Liver (tissue), 9 donors: ENCODE results near the gene GINM1. TPM values are rescaled to one million over a fixed set of nuclear protein-coding genes. Genes with fewer than 3 reads are reported as not detected.

Source experiments
- DNase-seq: peaks from one replicate; pipeline ENCODE4 v3.0.0-alpha.2; 2017; ENCODE audit warnings: low spot score
- H3K27ac ChIP-seq, 2 donors: one replicate each; pipeline ENCODE4 v1.7.0; 2013; ENCODE audit warnings: inconsistent platforms in 2 of 2, low read length in 2 of 2, control low read depth in 1 of 2, low read depth in 1 of 2, mild to moderate bottlenecking in 1 of 2
- H3K27me3 ChIP-seq, 4 donors: one replicate each; pipeline versions ENCODE4 v1.6.1 to v1.7.0; 2013; ENCODE audit warnings: low read length in 3 of 4, inconsistent platforms in 1 of 4, mild to moderate bottlenecking in 1 of 4, moderate library complexity in 1 of 4; ENCODE audit not compliant: control insufficient read depth in 4 of 4, insufficient read depth in 4 of 4
- H3K36me3 ChIP-seq, 4 donors: one replicate each; pipeline versions ENCODE4 v1.6.1 to v1.7.0; 2013; ENCODE audit warnings: low read length in 3 of 4, mild to moderate bottlenecking in 3 of 4, low read depth in 1 of 4, moderate library complexity in 1 of 4; ENCODE audit not compliant: control insufficient read depth in 4 of 4, insufficient read depth in 3 of 4
- H3K4me1 ChIP-seq, 4 donors: one replicate each; pipeline versions ENCODE4 v1.6.1 to v1.7.0; 2013; ENCODE audit warnings: low read length in 3 of 4, mild to moderate bottlenecking in 3 of 4, moderate library complexity in 1 of 4; ENCODE audit not compliant: control insufficient read depth in 4 of 4, insufficient read depth in 4 of 4
- H3K4me3 ChIP-seq, 3 donors: one replicate each; pipeline versions ENCODE4 v1.6.1 to v1.7.0; 2013; ENCODE audit warnings: low read length in 3 of 3, control low read depth in 1 of 3, low read depth in 1 of 3, mild to moderate bottlenecking in 1 of 3
- H3K9ac ChIP-seq, 2 donors: one replicate each; pipeline ENCODE4 v1.7.0; 2013; ENCODE audit warnings: low read length in 2 of 2, mild to moderate bottlenecking in 2 of 2, moderate library complexity in 2 of 2, control low read depth in 1 of 2, low read depth in 1 of 2
- H3K9me3 ChIP-seq, 4 donors: one replicate each; pipeline versions ENCODE4 v1.6.1 to v1.7.0; 2013; ENCODE audit warnings: low read length in 3 of 4; ENCODE audit not compliant: control insufficient read depth in 4 of 4
- ATF3 ChIP-seq: IDR thresholded peaks from 2 replicates; pipeline ENCODE4 v1.6.1; 2016; ENCODE audit warnings: antibody characterized with exemption
- CTCF ChIP-seq: fragments of 150-350 bp; IDR thresholded peaks from 2 replicates; pipeline ENCODE4 v1.5.1; 2017; ENCODE audit warnings: improper control_type of control experiment, low read depth, low read length; ENCODE audit not compliant: missing input control
- EGR1 ChIP-seq, 2 donors: IDR thresholded peaks; 2 replicates each; pipeline ENCODE4 v1.6.1; 2016 to 2018; ENCODE audit warnings: antibody characterized with exemption in 2 of 2, low read depth in 2 of 2
- FOXA1 ChIP-seq: IDR thresholded peaks from 2 replicates; pipeline ENCODE4 v1.6.1; 2016; ENCODE audit warnings: antibody characterized with exemption
- FOXA2 ChIP-seq: IDR thresholded peaks from 2 replicates; pipeline ENCODE4 v1.6.1; 2016; ENCODE audit warnings: antibody characterized with exemption
- GABPA ChIP-seq, 2 donors: IDR thresholded peaks in 1 of 2; conservative IDR thresholded peaks in 1 of 2; 2 replicates each; pipeline ENCODE4 v1.6.1; 2016; ENCODE audit warnings: antibody characterized with exemption in 2 of 2, mild to moderate bottlenecking in 1 of 2, moderate library complexity in 1 of 2
- HNF4A ChIP-seq, 2 donors: conservative IDR thresholded peaks; 2 replicates each; pipeline ENCODE4 v1.6.1; 2016; ENCODE audit warnings: antibody characterized with exemption in 2 of 2, mild to moderate bottlenecking in 2 of 2
- HNF4G ChIP-seq: IDR thresholded peaks from 2 replicates; pipeline ENCODE4 v1.6.1; 2016; ENCODE audit warnings: antibody characterized with exemption
- JUND ChIP-seq, 2 donors: IDR thresholded peaks; 2 replicates each; pipeline ENCODE4 v1.6.1; 2016; ENCODE audit warnings: antibody characterized with exemption in 2 of 2
- MAX ChIP-seq: IDR thresholded peaks from 2 replicates; pipeline ENCODE4 v1.6.1; 2016; ENCODE audit warnings: antibody characterized with exemption
- NR2F2 ChIP-seq: IDR thresholded peaks from 2 replicates; pipeline ENCODE4 v1.6.1; 2016; ENCODE audit warnings: antibody characterized with exemption
- RAD21 ChIP-seq, 2 donors: IDR thresholded peaks; 2 replicates each; pipeline ENCODE4 v1.6.1; 2016; ENCODE audit warnings: antibody characterized with exemption in 2 of 2, mild to moderate bottlenecking in 2 of 2
- REST ChIP-seq: IDR thresholded peaks from 2 replicates; pipeline ENCODE4 v1.6.1; 2016; ENCODE audit warnings: antibody characterized with exemption, mild to moderate bottlenecking
- RXRA ChIP-seq, 2 donors: IDR thresholded peaks; 2 replicates each; pipeline ENCODE4 v1.6.1; 2017 to 2018; ENCODE audit warnings: antibody characterized with exemption in 2 of 2, mild to moderate bottlenecking in 1 of 2
- SP1 ChIP-seq: IDR thresholded peaks from 2 replicates; pipeline ENCODE4 v1.6.1; 2018; ENCODE audit warnings: antibody characterized with exemption, mild to moderate bottlenecking
- TAF1 ChIP-seq: conservative IDR thresholded peaks from 2 replicates; pipeline ENCODE4 v1.6.1; 2016; ENCODE audit warnings: antibody characterized with exemption, mild to moderate bottlenecking
- YY1 ChIP-seq: IDR thresholded peaks from 2 replicates; pipeline ENCODE4 v1.6.1; 2016; ENCODE audit warnings: antibody characterized with exemption, mild to moderate bottlenecking
- ZBTB33 ChIP-seq: IDR thresholded peaks from 2 replicates; pipeline ENCODE4 v1.6.1; 2016; ENCODE audit warnings: antibody characterized with exemption
- WGBS: extraction: QIAGEN DNeasy Blood & Tissue Kit; methylation state at CpG from one replicate; pipeline ENCODE4 v1.1.7; 2013; 5-methylcytosine and 5-hydroxymethylcytosine counted together
- polyA plus RNA-seq, 2 donors: library from polyadenylated mRNA; stranded (reverse) in 1 of 2; unstranded in 1 of 2; fragments of 200-250 nt in 1 of 2; fragments of >200 nt in 1 of 2; fragmentation: Nextera tagmentation in 1 of 2; extraction: Ambion mirVana in 1 of 2; gene quantifications; one replicate each; pipeline versions ENCODE4 v1.2.1 to v1.2.3, GENCODE V29; 2013 to 2015
- total RNA-seq, 2 donors: library from RNA; depleted of rRNA; stranded (reverse); fragments of >200 nt; gene quantifications; one replicate each; pipeline ENCODE4 v1.2.3, GENCODE V29; 2014
- donor health status: healthy.
- donor health status: healthy.
- donor health status: healthy.
- donor health status: healthy.
- donor health status: healthy.

The GINM1 gene
- total and polyA plus RNA-seq, 4 donors = 20.1 to 30.2 (median 21.9) TPM

GRCh38 chr6:149545754-149546471, 20.3 kb upstream of the GINM1 start, which contains the start of gene PPIL4:
PPIL4 (minus strand) TSS chr6:149546043; CDS start chr6:149546005, 38 bp downstream.
- DNase-seq = peak; percentile 97
- Histone ChIP-seq H3K9ac (peak within 1 kb of the TSS; percentile 55 to 100), H3K4me1 (peaks cover 0 to 25% (median 17%) of the 10 kb centered on the region in 4 donors), H3K27ac (peak within 1 kb of the TSS; percentile 86 to 98), H3K27me3 (no peaks in the 10 kb centered on the region), H3K9me3 (no peaks in the 10 kb centered on the region), H3K36me3 (no peaks in the 10 kb centered on the region), H3K4me3 (peak within 1 kb of the TSS; percentile 85 to 96 (median 93))
- TF ChIP-seq JUND (IDR thresholded peaks at IDR 0.05) (no peak), GABPA (IDR thresholded peaks at IDR 0.05 in 1 of 2, conservative IDR thresholded peaks at IDR 0.05 in 1 of 2) (peak; percentile 66 to 93), MAX (peak; percentile 56), FOXA1 (peak; percentile 42), ZBTB33 (peak; percentile 19), NR2F2 (no peak), FOXA2 (no peak), YY1 (peak; percentile 94), ATF3 (peak; percentile 42), TAF1 (peak; percentile 32), CTCF (peak; percentile 61), RAD21 (IDR thresholded peaks at IDR 0.05) (peak; percentile 42 to 53), HNF4G (no peak), RXRA (IDR thresholded peaks at IDR 0.05) (no peak), HNF4A (conservative IDR thresholded peaks at IDR 0.05) (no peak), SP1 (peak; percentile 64), EGR1 (IDR thresholded peaks at IDR 0.05; ENCODE audit: low read depth in 2 of 2) (peak; percentile 58 to 90), REST (peak; percentile 54)
- under 1% methylated on average over 71 of the region's 71 CpGs for WGBS
